ENCODE data around the gene STAT4.
"Not testable (repeated sequence)": the region's sequence is repeated elsewhere in the genome, so short reads cannot be mapped to it uniquely, and the experiment has no call there.

The STAT4 gene

GRCh38 chr2:191012845-191013681 lies 137.7 kb downstream of the STAT4 start:
- peak; percentile 74 to 82 for DNase-seq

- no peak for DNase-seq
Observed at GRCh38 chr2:191012346-191012745, 138.4 kb downstream of the STAT4 start.

DNA sequence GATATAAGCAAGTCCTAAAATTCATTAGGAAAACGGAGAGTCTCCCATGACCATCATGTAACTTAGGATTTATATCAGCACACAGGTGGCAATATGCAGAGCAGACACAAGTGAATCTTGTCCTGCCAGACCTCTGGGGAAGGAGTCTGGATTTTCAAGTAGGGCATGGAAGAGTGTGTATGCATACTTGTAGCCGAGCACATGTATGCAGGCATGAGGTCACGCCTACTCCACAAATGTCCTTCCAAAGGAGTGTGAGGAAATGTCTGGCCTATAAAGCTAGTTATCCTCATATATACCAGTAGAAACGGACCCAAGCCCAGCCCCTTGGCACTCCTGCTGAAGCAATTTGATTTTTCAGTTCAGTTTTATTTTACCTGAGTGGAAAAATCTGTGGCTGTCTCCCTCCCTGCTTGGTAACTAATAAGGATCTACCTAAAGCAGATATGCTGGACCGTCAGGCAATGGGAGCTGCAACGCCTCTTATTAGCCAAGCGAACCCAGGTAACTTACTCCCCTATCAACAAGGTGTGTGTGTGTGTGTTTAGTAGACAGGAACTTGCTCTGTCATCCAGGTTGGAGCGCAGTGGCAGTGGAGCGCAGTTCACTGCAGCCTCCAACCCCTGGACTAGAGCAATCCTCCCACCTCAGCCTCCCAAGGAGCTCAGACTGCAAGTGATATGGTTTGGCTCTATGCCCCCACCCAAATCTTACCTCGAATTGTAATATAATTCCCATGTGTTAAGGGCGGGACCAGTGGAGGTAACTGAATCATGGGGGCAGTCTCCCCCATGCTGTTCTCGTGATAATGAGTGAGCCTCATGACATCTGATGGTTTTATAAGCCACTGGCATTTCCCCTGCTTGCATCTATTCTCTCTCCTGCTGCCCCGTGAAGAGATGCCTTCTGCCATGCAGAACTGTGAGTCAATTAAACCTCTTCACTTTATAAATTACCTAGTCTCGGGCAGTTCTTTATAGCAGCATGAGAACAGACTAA lies 139.6 kb downstream of the STAT4 start:
- DNase-seq, result no peak

- no peak for DNase-seq
Observed at GRCh38 chr2:191009541-191010374, 141.0 kb downstream of the STAT4 start.

DNA sequence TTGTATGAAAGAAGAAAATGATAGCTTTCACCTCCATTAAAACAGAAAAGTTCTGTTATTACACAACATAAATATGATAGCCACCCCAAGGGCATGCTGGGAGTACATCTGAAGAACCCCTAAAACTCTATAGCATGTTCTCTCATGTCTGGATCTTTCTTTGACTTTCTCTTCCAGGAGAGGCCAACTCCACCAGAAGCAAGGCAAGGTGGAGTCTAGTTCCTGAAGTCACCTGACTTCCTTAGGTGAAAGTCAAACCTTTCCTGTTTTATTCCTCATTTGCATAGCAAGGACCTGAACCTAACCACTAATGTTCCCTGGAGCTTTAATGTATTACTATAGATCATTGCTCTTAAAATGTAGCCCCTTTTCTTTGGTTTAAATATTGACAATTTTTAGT lies 142.5 kb downstream of the STAT4 start:
- DNase-seq, result no peak

DNA sequence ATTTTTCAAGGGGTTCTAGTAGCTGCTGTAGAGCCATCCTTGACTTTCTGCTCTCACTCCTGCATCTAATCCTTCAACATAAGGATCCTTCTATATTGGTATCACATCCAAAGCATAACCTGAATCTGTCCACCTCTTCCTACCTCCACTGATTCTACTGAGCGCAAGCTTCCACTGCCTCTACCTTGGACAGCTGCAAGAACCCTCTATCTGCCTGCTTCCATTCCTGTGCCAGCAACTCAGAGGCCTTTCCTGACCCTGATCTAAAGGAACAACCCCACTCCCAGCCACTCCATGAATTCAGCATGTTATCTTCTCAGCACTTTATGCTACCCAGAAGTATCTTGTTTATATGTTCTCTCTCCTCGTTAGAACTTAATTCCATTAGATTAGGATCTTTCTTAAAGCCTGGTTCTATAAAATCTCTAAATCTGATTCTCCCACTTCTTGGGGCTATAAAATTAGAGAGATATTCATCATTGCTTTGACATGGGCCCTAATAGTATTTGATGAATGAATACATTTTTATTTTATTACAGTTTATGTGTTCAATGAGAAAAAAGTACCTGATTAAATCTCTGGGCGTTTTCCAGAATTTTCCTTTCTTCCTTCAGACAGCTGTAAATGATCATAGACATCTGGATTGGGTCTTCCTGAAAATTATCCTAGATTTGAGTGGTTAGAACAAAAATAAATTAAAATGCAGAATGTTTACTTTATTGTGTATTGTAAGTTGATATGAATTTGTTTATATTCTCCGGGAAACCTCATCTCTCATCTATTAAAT lies 143.6 kb downstream of the STAT4 start:
- DNase-seq, result no peak

GRCh38 chr2:191006297-191006696 lies 144.5 kb downstream of the STAT4 start:
- no peak for DNase-seq

- no peak for DNase-seq
Observed at GRCh38 chr2:191003405-191004309, 147.1 kb downstream of the STAT4 start.

GRCh38 chr2:191001624-191002023 lies 149.2 kb downstream of the STAT4 start:
- DNase-seq, result no peak

DNA sequence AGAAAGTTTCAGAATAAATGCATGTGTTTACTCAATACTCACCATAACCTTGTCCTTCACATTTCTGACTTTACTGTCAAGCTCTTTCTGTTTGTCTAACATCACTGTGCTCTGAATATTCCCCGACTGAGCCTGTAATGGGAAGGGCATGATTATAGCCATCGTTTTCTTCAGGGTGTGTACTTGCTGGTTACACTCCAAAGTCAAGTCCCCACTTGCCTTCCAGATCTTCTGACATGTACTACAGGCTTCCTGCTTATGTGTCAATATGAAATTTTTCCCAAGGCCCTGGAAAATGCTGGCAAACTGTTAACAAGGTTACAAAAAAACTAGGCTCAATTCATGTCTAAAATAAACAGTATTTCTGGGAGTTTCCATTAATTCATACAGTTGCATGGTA lies 149.8 kb downstream of the STAT4 start:
- DNase-seq, result no peak

- DNase-seq, result no peak
Observed at GRCh38 chr2:190999949-191000665, 150.7 kb downstream of the STAT4 start.

- no peak for DNase-seq
Observed at GRCh38 chr2:190999058-190999457, 151.7 kb downstream of the STAT4 start.

DNA sequence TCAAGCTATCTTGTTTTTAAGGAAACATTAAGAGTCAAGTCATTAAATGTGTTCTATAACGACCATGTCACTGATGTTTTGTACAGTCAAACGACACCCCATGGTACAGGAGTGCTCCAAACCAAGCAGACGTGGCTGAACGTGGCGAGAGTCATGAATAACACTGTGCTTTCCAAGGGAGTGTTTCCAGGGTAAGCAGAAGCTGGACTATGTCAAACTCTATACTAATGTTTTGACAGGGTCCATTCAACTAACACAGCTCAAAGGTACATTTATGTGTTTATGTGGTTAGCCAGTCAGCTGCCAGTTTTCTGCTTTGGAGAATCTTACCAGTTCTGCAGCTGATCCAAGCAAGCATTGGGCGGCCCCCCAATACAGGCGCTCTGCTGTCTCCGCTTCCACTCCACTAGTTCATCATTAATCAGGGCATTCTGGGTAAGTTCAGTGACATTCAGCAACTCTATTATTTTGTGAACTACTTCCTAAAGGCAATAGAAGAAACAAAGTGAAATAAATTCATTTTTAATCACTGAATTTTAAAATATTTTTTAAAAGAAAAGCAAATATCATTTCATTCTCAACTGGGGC lies 153.2 kb downstream of the STAT4 start:
- no peak for DNase-seq

DNA sequence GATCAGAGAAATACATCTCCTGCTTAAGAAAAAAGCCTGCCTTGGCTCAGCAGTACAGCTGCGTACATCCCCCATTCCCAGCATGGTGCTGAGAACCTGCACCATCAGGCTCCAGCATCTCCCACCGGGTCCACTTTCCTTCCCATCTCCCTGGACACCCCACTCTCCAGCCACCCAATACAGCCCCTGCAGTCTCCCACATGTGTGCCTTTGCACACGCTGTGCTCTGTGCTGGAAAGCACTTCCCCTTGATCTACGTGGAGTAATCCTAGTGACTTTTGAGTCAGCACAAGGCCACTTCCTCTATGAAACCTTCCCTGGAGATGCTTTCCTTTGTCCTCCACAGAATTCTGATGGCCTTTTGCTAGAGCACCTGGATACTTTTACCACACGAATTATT lies 153.8 kb downstream of the STAT4 start:
- DNase-seq, result peak; percentile 76 to 80

DNA sequence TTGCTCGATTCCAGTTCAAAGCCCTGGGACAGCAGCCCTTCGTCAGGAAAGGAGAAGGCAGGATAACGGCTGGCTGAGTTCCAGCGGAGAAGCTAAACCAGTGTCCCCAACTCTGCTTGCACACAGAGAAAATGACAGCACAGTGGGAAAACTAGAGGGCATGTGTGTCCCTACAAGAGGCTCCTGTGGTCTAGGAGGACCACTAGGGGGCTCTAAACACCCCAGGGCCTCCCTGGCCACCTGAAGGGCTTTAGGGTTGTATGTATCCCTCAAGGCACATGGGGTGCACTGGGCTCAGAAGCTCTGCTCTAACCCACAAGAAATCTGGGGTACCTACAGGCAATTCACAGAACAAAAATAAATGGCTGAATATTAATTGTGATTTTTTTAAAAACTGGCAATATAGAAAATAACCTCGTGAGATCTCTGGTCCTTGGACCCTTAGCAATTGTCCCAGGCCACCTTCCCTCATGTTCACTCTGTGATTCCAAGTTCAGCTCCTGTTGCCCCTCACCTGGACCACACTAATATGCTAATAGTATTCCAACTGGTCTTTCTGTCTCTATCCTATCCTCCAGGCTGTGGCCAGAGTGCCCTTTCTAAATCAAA lies 154.4 kb downstream of the STAT4 start:
- no peak for DNase-seq

DNA sequence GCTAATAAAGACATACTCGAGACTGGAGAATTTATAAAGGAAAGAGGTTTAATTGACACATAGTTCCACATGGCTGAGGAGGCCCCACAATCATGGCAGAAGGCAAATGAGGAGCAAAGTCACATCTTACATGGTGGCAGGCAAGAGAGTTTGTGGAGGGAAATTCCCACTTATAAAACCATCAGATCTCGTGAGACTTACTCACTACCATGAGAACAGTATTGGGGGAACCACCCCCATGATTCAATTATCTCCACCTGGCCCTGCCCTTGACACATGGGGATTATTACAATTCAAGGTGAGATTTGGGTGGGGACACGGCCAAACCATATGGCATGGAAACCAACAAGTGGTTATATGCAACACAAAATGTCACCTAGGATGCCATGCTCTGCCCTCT lies 155.5 kb downstream of the STAT4 start:
- not testable (repeated sequence) for DNase-seq

- DNase-seq, result no peak
Observed at GRCh38 chr2:190994148-190994547, 156.6 kb downstream of the STAT4 start.

DNA sequence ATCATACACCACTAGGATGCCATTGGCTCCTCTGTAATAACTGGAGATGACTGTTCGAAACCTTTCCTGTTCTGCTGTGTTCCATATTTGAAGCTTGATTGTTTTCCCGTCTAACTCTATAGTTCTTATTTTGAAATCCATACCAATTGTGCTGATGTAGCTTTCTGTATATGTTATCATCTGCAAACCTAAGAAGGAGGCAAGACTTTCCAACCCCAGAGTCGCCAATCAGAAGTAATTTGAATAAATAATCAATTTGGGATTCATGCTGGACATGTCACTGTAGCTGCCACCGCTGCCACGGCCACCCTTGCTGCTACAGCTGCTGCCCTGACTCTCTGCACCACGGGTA lies 157.5 kb downstream of the STAT4 start:
- no peak for DNase-seq

DNA sequence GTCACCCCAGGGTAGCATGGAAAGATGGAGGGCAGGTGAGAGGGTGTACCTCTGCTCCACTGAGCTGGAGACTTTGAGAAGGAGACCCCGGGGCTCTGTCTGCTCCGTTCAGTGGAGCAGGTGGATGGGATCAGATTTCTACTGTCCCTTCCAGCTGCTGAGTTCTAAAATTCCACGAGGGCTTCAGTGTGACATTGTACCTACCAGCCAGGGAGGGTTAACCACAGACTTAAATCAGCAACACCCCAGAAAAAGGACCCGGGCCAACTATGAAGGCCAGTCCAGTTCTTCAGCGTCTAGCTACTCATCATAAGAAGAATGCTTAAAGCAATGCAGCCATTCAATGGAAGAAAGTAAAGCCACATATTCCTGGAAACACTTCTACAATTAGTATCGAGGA lies 160.7 kb downstream of the STAT4 start:
- no peak for DNase-seq

Measured in inflammatory macrophage treated with lipopolysaccharide for 1 hour (primary cell).